T-helper 2 cell treated with Interferon-gamma antibody and Interleukin-4, amounts not matched to agents 5 μg/mL and 100 μg/mL, for 36 hours (primary cell): Measurements from ENCODE around the gene ENOX1.
"Not testable (repeated sequence)": the region's sequence is repeated elsewhere in the genome, so short reads cannot be mapped to it uniquely, and the experiment has no call there.

Experiments
- DNase-seq: peaks from one replicate; pipeline ENCODE4 v3.0.0; 2021; ENCODE audit warnings: low spot score
- H3K27ac Mint-ChIP-seq: one replicate; pipeline ENCODE4 v1.8.0; 2021; ENCODE audit warnings: mild to moderate bottlenecking, mixed read lengths
- H3K27me3 Mint-ChIP-seq: one replicate; pipeline ENCODE4 v1.8.0; 2021; ENCODE audit warnings: low read depth, mixed read lengths
- H3K36me3 Mint-ChIP-seq: one replicate; pipeline ENCODE4 v1.8.0; 2021; ENCODE audit warnings: low read depth, mixed read lengths
- H3K4me1 Mint-ChIP-seq: one replicate; pipeline ENCODE4 v1.8.0; 2021; ENCODE audit warnings: low read depth, mixed read lengths
- H3K4me3 Mint-ChIP-seq: one replicate; pipeline ENCODE4 v1.8.0; 2022; ENCODE audit warnings: mild to moderate bottlenecking, moderate library complexity, mixed read lengths
- H3K9me3 Mint-ChIP-seq: one replicate; pipeline ENCODE4 v1.8.0; 2021; ENCODE audit warnings: mixed read lengths

The ENOX1 gene

GRCh38 chr13:43180036-43180660 lies 606.6 kb downstream of the ENOX1 start:
- Mint-ChIP-seq H3K9me3 (no peaks in the 10 kb centered on the region), H3K27ac (no peak overlapping the region), H3K4me1 (no peaks in the 10 kb centered on the region)

GRCh38 chr13:43171489-43171888 lies 615.3 kb downstream of the ENOX1 start:
- no peaks in the 10 kb centered on the region for H3K36me3 Mint-ChIP-seq
- no peak for DNase-seq

More at GRCh38 chr13:43180036-43180660, 606.6 kb downstream of the ENOX1 start:
- DNase-seq = no peak
- H3K27me3 Mint-ChIP-seq = peaks cover 13% of the 10 kb centered on the region
- H3K36me3 Mint-ChIP-seq = no peaks in the 10 kb centered on the region
- no peak overlapping the region for H3K4me3 Mint-ChIP-seq

DNA sequence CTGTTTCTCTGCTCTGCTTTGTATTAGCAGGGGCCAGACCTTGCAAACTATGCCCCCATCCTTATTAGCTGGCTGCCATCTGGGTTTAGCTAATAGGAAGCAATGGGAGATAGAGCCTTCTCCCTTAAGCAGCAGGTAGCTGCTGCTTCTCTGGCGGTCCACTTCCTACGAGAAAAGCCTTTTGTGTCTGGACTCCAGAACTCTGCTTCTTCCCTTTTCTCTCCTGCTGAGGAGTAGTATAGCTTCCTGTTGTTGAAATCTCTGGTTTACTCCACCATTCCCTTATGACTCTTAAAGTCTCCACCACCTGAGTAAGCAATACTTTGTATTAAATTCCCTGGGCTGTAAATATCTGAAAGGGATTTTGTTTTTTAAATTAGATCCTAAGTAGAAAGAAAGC lies 616.3 kb downstream of the ENOX1 start:
- no peak overlapping the region for H3K4me3 Mint-ChIP-seq
- DNase-seq = no peak
- H3K36me3 Mint-ChIP-seq = no peaks in the 10 kb centered on the region
- H3K27ac Mint-ChIP-seq = no peak overlapping the region
- H3K4me1 Mint-ChIP-seq = no peaks in the 10 kb centered on the region
- no peaks in the 10 kb centered on the region for H3K27me3 Mint-ChIP-seq
- peaks cover 7% of the 10 kb centered on the region for H3K9me3 Mint-ChIP-seq

More at GRCh38 chr13:43171489-43171888, 615.3 kb downstream of the ENOX1 start:
- Mint-ChIP-seq H3K4me3 (no peak overlapping the region), H3K9me3 (no peaks in the 10 kb centered on the region), H3K27me3 (peaks cover 4% of the 10 kb centered on the region), H3K4me1 (no peaks in the 10 kb centered on the region), H3K27ac (no peak overlapping the region)

GRCh38 chr13:43168434-43168833 lies 618.3 kb downstream of the ENOX1 start:
- not testable (repeated sequence) for H3K27me3 Mint-ChIP-seq, H3K4me3 Mint-ChIP-seq, H3K27ac Mint-ChIP-seq

GRCh38 chr13:43167731-43168130 lies 619.0 kb downstream of the ENOX1 start:
- no peaks in the 10 kb centered on the region for H3K36me3 Mint-ChIP-seq
- DNase-seq = no peak
- H3K4me1 Mint-ChIP-seq = no peaks in the 10 kb centered on the region
- no peaks in the 10 kb centered on the region for H3K27me3 Mint-ChIP-seq
- H3K4me3 Mint-ChIP-seq = no peak overlapping the region
- peaks cover 13% of the 10 kb centered on the region for H3K9me3 Mint-ChIP-seq
- H3K27ac Mint-ChIP-seq = no peak overlapping the region

More at GRCh38 chr13:43168434-43168833, 618.3 kb downstream of the ENOX1 start:
- H3K9me3 Mint-ChIP-seq = peaks cover 13% of the 10 kb centered on the region
- not testable (repeated sequence) for DNase-seq, H3K4me1 Mint-ChIP-seq, H3K36me3 Mint-ChIP-seq

- H3K27ac Mint-ChIP-seq = no peak overlapping the region
- H3K9me3 Mint-ChIP-seq = peaks cover 13% of the 10 kb centered on the region
- no peak overlapping the region for H3K4me3 Mint-ChIP-seq
- H3K27me3 Mint-ChIP-seq = peaks cover 2% of the 10 kb centered on the region
- DNase-seq = no peak
- H3K36me3 Mint-ChIP-seq = no peaks in the 10 kb centered on the region
- no peaks in the 10 kb centered on the region for H3K4me1 Mint-ChIP-seq
Measured at GRCh38 chr13:43166644-43167457, 619.9 kb downstream of the ENOX1 start.
